Activated CD8-positive, alpha-beta memory T cell treated with anti-CD3 and anti-CD28 coated beads, Interleukin-2, amount 50 U/mL, for 1 hour (primary cell): ENCODE data around the gene MCM3.

ENCODE experiments used
- DNase-seq: peaks from one replicate; pipeline ENCODE4 v3.0.0-alpha.2; 2020; ENCODE audit errors: extremely low read depth

The MCM3 gene

GRCh38 chr6:52303178-52303577, 18.6 kb upstream of the MCM3 start:
- DNase-seq = no peak

GRCh38 chr6:52301326-52301725, 16.8 kb upstream of the MCM3 start:
- no peak for DNase-seq

GRCh38 chr6:52300489-52300931, 16.0 kb upstream of the MCM3 start:
- no peak for DNase-seq

- no peak for DNase-seq
Measured at GRCh38 chr6:52299653-52300052, 15.1 kb upstream of the MCM3 start.

GRCh38 chr6:52297433-52297832, 12.9 kb upstream of the MCM3 start:
- DNase-seq = no peak

GRCh38 chr6:52293067-52293466, 8.5 kb upstream of the MCM3 start:
- DNase-seq = no peak

GRCh38 chr6:52288841-52289240, 4.3 kb upstream of the MCM3 start:
- DNase-seq = no peak

GRCh38 chr6:52288216-52288615, 3.7 kb upstream of the MCM3 start:
- DNase-seq = no peak

- no peak for DNase-seq
Measured at GRCh38 chr6:52286798-52287432, 2.4 kb upstream of the MCM3 start.

GRCh38 chr6:52285177-52286068, 881 bp upstream of the MCM3 start:
- no peak for DNase-seq

GRCh38 chr6:52284131-52284459, 447 bp downstream of the MCM3 start:
- no peak for DNase-seq

GRCh38 chr6:52283111-52283510, 1.4 kb downstream of the MCM3 start:
- DNase-seq = no peak

GRCh38 chr6:52276130-52276529, 8.4 kb downstream of the MCM3 start:
- DNase-seq = no peak

- DNase-seq = no peak
Measured at GRCh38 chr6:52271852-52272460, 12.6 kb downstream of the MCM3 start.

GRCh38 chr6:52263709-52264540, 20.6 kb downstream of the MCM3 start:
- DNase-seq = no peak

- no peak for DNase-seq
Measured at GRCh38 chr6:52262620-52263344, 21.8 kb downstream of the MCM3 start.

- DNase-seq = no peak
Measured at GRCh38 chr6:52261229-52261628, 23.3 kb downstream of the MCM3 start.

GRCh38 chr6:52260634-52261033, 23.9 kb downstream of the MCM3 start:
- no peak for DNase-seq

GRCh38 chr6:52255434-52255833, 29.1 kb downstream of the MCM3 start:
- no peak for DNase-seq

- no peak for DNase-seq
Measured at GRCh38 chr6:52254731-52255378, 29.7 kb downstream of the MCM3 start.

- no peak for DNase-seq
Measured at GRCh38 chr6:52253494-52253893, 31.0 kb downstream of the MCM3 start.
